ENCODE results near the gene MGAT4C.

DNA sequence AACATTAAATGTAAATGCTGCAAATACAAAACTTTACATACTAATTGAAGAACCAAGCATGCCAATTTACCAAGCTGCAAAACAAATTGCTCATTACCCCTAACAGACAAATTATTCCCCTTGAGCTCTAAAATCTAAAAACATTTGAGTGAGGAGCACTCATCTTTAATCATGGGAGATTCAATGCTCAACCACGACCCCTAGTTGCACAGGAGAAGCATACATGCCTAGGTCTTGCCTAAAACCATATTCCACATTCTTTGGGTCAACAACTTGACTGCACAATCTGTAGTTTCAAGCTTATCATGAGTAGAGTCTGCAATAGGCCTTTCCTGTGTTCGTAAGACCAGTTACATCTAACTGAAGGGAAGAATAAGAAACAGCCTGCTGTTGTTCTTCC, 69.7 kb downstream of the MGAT4C start:
- TF ChIP-seq, protein P1, sequence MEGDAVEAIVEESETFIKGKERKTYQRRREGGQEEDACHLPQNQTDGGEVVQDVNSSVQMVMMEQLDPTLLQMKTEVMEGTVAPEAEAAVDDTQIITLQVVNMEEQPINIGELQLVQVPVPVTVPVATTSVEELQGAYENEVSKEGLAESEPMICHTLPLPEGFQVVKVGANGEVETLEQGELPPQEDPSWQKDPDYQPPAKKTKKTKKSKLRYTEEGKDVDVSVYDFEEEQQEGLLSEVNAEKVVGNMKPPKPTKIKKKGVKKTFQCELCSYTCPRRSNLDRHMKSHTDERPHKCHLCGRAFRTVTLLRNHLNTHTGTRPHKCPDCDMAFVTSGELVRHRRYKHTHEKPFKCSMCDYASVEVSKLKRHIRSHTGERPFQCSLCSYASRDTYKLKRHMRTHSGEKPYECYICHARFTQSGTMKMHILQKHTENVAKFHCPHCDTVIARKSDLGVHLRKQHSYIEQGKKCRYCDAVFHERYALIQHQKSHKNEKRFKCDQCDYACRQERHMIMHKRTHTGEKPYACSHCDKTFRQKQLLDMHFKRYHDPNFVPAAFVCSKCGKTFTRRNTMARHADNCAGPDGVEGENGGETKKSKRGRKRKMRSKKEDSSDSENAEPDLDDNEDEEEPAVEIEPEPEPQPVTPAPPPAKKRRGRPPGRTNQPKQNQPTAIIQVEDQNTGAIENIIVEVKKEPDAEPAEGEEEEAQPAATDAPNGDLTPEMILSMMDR (IDR thresholded peaks at IDR 0.05) = no peak
- TF ChIP-seq POLR2A (IDR thresholded peaks at IDR 0.05) = no peak

Data from adrenal gland (tissue), 5 donors.